ENCODE results near the gene FMNL1. TPM values are rescaled to one million over a fixed set of nuclear protein-coding genes. Genes with fewer than 3 reads are reported as not detected.

FMNL1 gene
- total RNA-seq, 6 experiments from 2014 or later: 1.6 to 8.0 (median 6.0) TPM

DNA sequence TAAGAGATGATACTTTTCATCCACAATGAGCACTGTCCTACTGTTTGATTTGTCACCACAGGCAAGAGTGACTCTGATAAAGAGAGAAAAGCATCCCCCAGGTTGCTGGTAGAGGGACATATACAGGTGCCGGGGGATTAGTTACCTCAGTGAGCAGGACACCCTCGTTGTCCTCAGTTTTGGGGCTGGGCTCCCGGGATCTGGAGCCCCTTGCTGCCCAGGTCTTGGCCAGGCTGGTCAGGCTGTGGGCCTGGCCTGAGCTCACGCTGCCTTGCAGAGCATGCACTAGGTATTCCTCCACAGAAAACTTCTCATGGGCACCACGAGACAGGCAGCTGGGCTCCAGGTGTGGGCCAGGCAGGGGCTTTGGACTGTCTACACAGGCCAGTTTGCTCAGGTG, 64.6 kb downstream of the FMNL1 start:
- H3K4me1 Mint-ChIP-seq (ENCODE audit: low read depth): peaks cover 16% of the 10 kb centered on the region

DNA sequence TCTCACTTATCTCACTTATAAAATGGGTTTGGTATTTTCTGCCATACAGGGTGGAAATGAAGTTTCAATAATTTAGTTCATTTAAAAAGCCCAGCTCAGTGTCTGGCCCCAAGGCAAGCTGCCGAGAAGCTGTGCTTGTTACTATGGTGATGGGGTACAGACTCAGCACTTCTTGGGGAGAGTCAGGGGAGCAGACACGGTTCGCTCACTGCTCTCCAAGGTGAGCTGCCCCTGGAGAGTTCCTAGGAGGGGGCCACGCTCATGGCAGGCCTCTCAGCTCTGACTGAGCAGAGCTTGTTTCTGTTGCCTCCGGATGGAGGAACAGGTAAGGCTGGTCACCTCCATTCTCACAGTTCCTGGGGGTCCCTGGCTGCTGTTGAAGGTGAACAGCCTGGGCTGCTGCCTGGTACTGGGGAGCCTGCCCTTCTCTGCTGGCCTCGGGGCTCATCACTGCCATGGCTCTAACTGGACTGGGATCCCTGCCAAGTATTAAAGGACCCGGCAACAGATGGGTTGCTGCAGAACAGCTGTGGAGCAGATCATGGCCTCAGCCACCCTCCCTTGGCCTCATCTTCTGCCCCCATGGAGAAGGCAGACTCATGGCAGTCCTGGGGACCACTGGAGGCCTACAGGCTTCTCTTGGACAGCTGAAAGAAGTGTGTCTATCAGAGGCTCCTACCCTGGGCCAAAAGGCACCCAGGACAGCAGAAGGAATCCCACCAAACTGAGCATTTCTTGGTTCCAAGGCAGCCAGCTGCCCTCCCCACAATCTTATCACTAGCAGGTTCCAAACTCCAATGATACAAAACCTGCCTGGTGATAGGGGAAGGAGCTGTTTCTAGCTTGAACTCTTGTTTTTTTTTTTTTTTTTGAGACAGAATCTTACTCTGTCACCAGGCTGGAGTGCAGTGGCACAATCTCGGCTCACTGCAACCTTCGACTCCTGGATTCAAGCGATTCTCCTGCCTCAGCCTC, 66.1 kb downstream of the FMNL1 start:
- Mint-ChIP-seq H3K4me1 (ENCODE audit: low read depth) (peaks cover 31% of the 10 kb centered on the region), H3K27me3 (ENCODE audit: insufficient read depth) (no peaks in the 10 kb centered on the region; the same call in 1 of the 2 replicates), H3K4me3 (no peak overlapping the region), H3K9me3 (no peaks in the 10 kb centered on the region), H3K27ac (no peak overlapping the region), H3K36me3 (ENCODE audit: low read depth) (peaks cover 44% of the 10 kb centered on the region)
- TF ChIP-seq, protein P1, sequence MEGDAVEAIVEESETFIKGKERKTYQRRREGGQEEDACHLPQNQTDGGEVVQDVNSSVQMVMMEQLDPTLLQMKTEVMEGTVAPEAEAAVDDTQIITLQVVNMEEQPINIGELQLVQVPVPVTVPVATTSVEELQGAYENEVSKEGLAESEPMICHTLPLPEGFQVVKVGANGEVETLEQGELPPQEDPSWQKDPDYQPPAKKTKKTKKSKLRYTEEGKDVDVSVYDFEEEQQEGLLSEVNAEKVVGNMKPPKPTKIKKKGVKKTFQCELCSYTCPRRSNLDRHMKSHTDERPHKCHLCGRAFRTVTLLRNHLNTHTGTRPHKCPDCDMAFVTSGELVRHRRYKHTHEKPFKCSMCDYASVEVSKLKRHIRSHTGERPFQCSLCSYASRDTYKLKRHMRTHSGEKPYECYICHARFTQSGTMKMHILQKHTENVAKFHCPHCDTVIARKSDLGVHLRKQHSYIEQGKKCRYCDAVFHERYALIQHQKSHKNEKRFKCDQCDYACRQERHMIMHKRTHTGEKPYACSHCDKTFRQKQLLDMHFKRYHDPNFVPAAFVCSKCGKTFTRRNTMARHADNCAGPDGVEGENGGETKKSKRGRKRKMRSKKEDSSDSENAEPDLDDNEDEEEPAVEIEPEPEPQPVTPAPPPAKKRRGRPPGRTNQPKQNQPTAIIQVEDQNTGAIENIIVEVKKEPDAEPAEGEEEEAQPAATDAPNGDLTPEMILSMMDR (IDR thresholded peaks at IDR 0.05): no peak
- DNase-seq: no peak

More for the DNA sequence above, 64.6 kb downstream of the FMNL1 start:
- Mint-ChIP-seq H3K27me3 (ENCODE audit: insufficient read depth) (no peaks in the 10 kb centered on the region; the same call in 1 of the 2 replicates), H3K36me3 (ENCODE audit: low read depth) (peaks cover 42% of the 10 kb centered on the region), H3K4me3 (no peak overlapping the region), H3K27ac (no peak overlapping the region), H3K9me3 (no peaks in the 10 kb centered on the region)
- TF ChIP-seq, protein P1 (IDR thresholded peaks at IDR 0.05): no peak
- DNase-seq: no peak

DNA sequence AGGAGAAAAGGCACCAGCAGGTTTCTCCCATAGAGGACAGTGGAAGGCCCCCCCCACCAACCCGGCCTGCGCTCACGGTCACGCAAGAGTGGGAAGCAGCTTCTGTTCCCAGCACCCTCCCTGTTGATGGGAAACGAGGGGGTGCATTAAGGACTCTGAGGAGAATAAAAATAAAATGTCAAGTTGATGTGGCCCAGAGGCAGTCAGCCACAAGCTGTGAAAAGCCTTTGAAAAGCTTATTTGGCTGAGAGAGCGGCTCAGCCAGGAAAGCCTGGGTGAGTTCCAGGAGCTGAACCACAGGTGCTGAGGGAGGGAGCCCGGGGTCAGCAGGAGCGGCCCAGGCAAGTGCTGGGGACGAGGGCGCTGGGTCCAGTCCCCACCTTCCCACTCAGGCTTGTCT, 67.1 kb downstream of the FMNL1 start:
- DNase-seq: no peak

DNA sequence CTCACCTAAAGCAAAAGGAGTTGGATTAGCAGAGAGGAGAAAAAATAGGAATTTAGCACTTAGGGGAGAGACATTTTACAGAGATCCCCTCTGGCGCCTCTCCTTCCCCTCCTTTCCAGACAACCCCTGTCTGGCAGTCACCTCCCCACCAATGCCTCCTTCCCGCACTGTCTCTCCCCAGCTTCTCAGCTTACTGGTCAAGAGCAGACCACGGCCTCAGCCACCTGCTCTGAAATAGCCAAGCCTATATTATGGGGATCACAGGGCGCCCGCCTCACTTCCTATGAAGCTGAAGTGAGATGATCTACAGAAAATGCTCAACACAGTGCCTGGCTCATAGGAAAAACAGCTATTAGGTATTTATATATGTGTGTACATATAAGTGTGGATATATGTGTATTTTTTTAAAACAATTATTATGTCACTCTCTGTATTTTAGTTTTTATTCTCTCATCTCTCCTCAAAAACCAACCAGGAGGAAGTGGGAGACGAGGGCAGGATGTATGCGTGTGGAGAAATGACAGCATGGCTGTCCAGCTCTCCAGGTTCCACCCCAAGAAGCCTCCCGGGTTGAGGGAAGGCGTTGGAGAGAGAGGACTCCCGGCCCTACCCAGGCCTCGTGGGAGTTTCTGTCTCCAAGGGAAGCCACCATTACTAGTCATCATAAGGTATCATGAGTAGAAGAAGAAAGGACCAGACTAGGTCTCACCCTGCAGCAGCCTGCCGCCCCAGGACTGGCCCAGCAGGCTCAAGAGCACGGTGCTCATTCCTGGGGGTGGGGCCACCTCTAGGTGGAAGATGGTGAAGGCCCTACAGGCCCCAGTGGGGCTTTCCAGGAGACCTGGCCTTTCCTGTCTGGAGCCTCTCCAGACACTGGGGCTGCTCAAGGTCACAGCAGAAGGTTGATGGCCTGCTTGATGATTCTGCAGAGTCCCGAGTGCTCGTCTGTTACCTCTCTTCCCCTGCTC, 67.9 kb downstream of the FMNL1 start:
- H3K27ac Mint-ChIP-seq: no peak overlapping the region
- H3K4me1 Mint-ChIP-seq (ENCODE audit: low read depth): peaks cover 41% of the 10 kb centered on the region
- H3K9me3 Mint-ChIP-seq: no peaks in the 10 kb centered on the region
- no peak for DNase-seq
- TF ChIP-seq, protein P1 (IDR thresholded peaks at IDR 0.05): no peak
- peaks cover 1% of the 10 kb centered on the region for H3K27me3 Mint-ChIP-seq (ENCODE audit: insufficient read depth)
- no peak overlapping the region for H3K4me3 Mint-ChIP-seq
- H3K36me3 Mint-ChIP-seq (ENCODE audit: low read depth): peaks cover 35% of the 10 kb centered on the region

More for the DNA sequence above, 67.1 kb downstream of the FMNL1 start:
- Mint-ChIP-seq H3K4me3 (no peak overlapping the region), H3K36me3 (ENCODE audit: low read depth) (peaks cover 42% of the 10 kb centered on the region), H3K9me3 (no peaks in the 10 kb centered on the region), H3K27me3 (ENCODE audit: insufficient read depth) (no peaks in the 10 kb centered on the region; the same call in 1 of the 2 replicates), H3K4me1 (ENCODE audit: low read depth) (peaks cover 41% of the 10 kb centered on the region), H3K27ac (no peak overlapping the region)
- TF ChIP-seq, protein P1 (IDR thresholded peaks at IDR 0.05): no peak

DNA sequence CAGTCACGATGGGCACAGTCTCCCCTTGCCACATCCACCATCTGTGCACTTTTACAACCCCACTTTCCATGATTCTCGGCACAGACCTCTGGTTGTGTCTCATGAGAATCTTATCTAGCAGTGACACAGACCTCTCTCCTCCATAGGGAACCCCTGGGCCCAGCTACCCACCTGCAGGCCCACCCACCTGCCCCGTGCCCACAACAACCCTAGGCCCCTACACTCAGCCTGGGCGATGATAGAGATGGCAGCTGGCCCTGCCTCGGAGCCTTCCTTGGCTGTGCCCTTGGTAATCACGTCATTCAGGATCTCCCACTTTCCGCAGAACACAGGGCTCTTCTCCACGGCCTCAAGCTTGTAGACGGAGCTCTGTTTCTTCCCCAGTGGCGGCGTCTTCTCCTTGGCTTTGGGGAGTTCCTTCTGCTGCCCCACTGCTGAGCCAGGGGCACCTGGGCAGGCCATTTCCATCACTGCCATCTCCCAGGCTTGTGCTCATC, 68.6 kb downstream of the FMNL1 start:
- no peak overlapping the region for H3K27ac Mint-ChIP-seq
- peaks cover 1% of the 10 kb centered on the region for H3K27me3 Mint-ChIP-seq (ENCODE audit: insufficient read depth)
- no peaks in the 10 kb centered on the region for H3K9me3 Mint-ChIP-seq
- no peak for DNase-seq
- H3K4me3 Mint-ChIP-seq: no peak overlapping the region
- TF ChIP-seq, protein P1 (IDR thresholded peaks at IDR 0.05): no peak
- peaks cover 30% of the 10 kb centered on the region for H3K36me3 Mint-ChIP-seq (ENCODE audit: low read depth)
- peaks cover 48% of the 10 kb centered on the region for H3K4me1 Mint-ChIP-seq (ENCODE audit: low read depth)

Data from HFFc6 (cell line).